Activated T-cell treated with anti-CD3 and anti-CD28 coated beads, Interleukin-2, amount 50 U/mL, for 72 hours (primary cell): Measurements from ENCODE around the gene MAP1LC3A. TPM values are rescaled to one million over a fixed set of nuclear protein-coding genes. Genes with fewer than 3 reads are reported as not detected.
A peak's percentile ranks its signal among the peaks of the same experiment; 100 is the strongest.

Source experiments
- ATAC-seq, 2 donors: fragments of 150-1000 bp; cut with Tn5 transposase; replicated peaks in 1 of 2; 2 replicates each; pipeline ENCODE4 v1.10.0; 2021; ENCODE audit warnings: moderate library complexity in 2 of 2, mild to moderate bottlenecking in 1 of 2
- DNase-seq, 2 donors: peaks; one replicate each; pipeline ENCODE4 v3.0.0; 2021 to 2022; ENCODE audit warnings: mixed read lengths in 1 of 2
- H3K27ac Mint-ChIP-seq: one replicate; pipeline ENCODE4 v1.8.0; 2022; ENCODE audit warnings: mild to moderate bottlenecking, moderate library complexity, mixed read lengths
- H3K27me3 Mint-ChIP-seq: one replicate; pipeline ENCODE4 v1.8.0; 2022; ENCODE audit warnings: low read depth, mixed read lengths
- H3K36me3 Mint-ChIP-seq, 2 donors: one replicate each; pipeline ENCODE4 v1.8.0; 2022; ENCODE audit warnings: mixed read lengths in 2 of 2, mild to moderate bottlenecking in 1 of 2; ENCODE audit not compliant: insufficient read depth in 2 of 2
- H3K4me1 Mint-ChIP-seq: one replicate; pipeline ENCODE4 v1.8.0; 2022; ENCODE audit warnings: low read depth, mixed read lengths
- H3K4me3 Mint-ChIP-seq, 2 donors: one replicate each; pipeline ENCODE4 v1.8.0; 2022; ENCODE audit warnings: mild to moderate bottlenecking in 2 of 2, mixed read lengths in 2 of 2, moderate library complexity in 2 of 2
- H3K9me3 Mint-ChIP-seq, 2 donors: one replicate each; pipeline ENCODE4 v1.8.0; 2022; ENCODE audit warnings: mixed read lengths in 2 of 2
- total RNA-seq, 2 donors: library from RNA; stranded (reverse); gene quantifications; one replicate each; pipeline ENCODE4 v1.2.3, GENCODE V29; 2022

Gene MAP1LC3A
- total RNA-seq, 2 donors from 2014 or later = 3.7 to 5.2 TPM

- DNase-seq (no peak), ATAC-seq (no peak)
- Mint-ChIP-seq H3K27me3 (no peaks in the 10 kb centered on the region), H3K9me3 (no peaks in the 10 kb centered on the region), H3K4me1 (peaks cover 27% of the 10 kb centered on the region), H3K27ac (no peak overlapping the region), H3K36me3 (peaks cover 0 to 6% of the 10 kb centered on the region in 2 donors), H3K4me3 (no peak overlapping the region)
Observed at GRCh38 chr20:34577061-34577460, 18.5 kb downstream of the MAP1LC3A start.

GRCh38 chr20:34578025-34578424 is 19.5 kb downstream of the MAP1LC3A start:
- H3K4me1 Mint-ChIP-seq = peaks cover 37% of the 10 kb centered on the region
- H3K36me3 Mint-ChIP-seq = peaks cover 0 to 6% of the 10 kb centered on the region in 2 donors
- ATAC-seq (no peak), DNase-seq (no peak)
- no peaks in the 10 kb centered on the region for H3K9me3 Mint-ChIP-seq
- H3K27ac Mint-ChIP-seq = no peak overlapping the region
- no peak overlapping the region for H3K4me3 Mint-ChIP-seq
- H3K27me3 Mint-ChIP-seq = no peaks in the 10 kb centered on the region

GRCh38 chr20:34578521-34578920 is 20.0 kb downstream of the MAP1LC3A start:
- Mint-ChIP-seq H3K4me3 (no peak overlapping the region), H3K4me1 (peaks cover 40% of the 10 kb centered on the region), H3K9me3 (no peaks in the 10 kb centered on the region), H3K27ac (no peak overlapping the region), H3K27me3 (no peaks in the 10 kb centered on the region), H3K36me3 (peaks cover 0 to 6% of the 10 kb centered on the region in 2 donors)
- no peak for DNase-seq
- no peak for ATAC-seq

- Mint-ChIP-seq H3K27me3 (no peaks in the 10 kb centered on the region), H3K4me3 (peak overlapping the region in 1 of 2 donors; percentile 42), H3K4me1 (peaks cover 40% of the 10 kb centered on the region), H3K9me3 (no peaks in the 10 kb centered on the region), H3K36me3 (peaks cover 0 to 6% of the 10 kb centered on the region in 2 donors), H3K27ac (peak overlapping the region; percentile 90)
- DNase-seq (no peak), ATAC-seq (no peak)
Observed at GRCh38 chr20:34579191-34579978, 20.9 kb downstream of the MAP1LC3A start.

GRCh38 chr20:34579979-34580940 is 21.7 kb downstream of the MAP1LC3A start:
- peaks cover 0 to 6% of the 10 kb centered on the region in 2 donors for H3K36me3 Mint-ChIP-seq
- ATAC-seq (peak; percentile 49 to 56), DNase-seq (peak; percentile 34 to 37)
- H3K27ac Mint-ChIP-seq = peak overlapping the region; percentile 90
- peaks cover 40% of the 10 kb centered on the region for H3K4me1 Mint-ChIP-seq
- no peaks in the 10 kb centered on the region for H3K9me3 Mint-ChIP-seq
- no peaks in the 10 kb centered on the region for H3K27me3 Mint-ChIP-seq
- peak overlapping the region; percentile 42 to 49 for H3K4me3 Mint-ChIP-seq

- DNase-seq = peak; percentile 66 to 71
- Mint-ChIP-seq H3K27me3 (no peaks in the 10 kb centered on the region), H3K4me1 (peaks cover 40% of the 10 kb centered on the region), H3K9me3 (no peaks in the 10 kb centered on the region), H3K4me3 (peak overlapping the region; percentile 67 to 74), H3K36me3 (peaks cover 0 to 4% of the 10 kb centered on the region in 2 donors), H3K27ac (peak overlapping the region; percentile 88)
- peak; percentile 91 to 93 for ATAC-seq
Observed at GRCh38 chr20:34581341-34582184, 23.0 kb downstream of the MAP1LC3A start.

GRCh38 chr20:34582221-34582620 is 23.7 kb downstream of the MAP1LC3A start:
- ATAC-seq = no peak
- no peaks in the 10 kb centered on the region for H3K27me3 Mint-ChIP-seq
- H3K9me3 Mint-ChIP-seq = no peaks in the 10 kb centered on the region
- peaks cover 0 to 4% of the 10 kb centered on the region in 2 donors for H3K36me3 Mint-ChIP-seq
- peaks cover 40% of the 10 kb centered on the region for H3K4me1 Mint-ChIP-seq
- H3K4me3 Mint-ChIP-seq = peak overlapping the region in 1 of 2 donors; percentile 67
- no peak for DNase-seq
- peak overlapping the region; percentile 88 for H3K27ac Mint-ChIP-seq

GRCh38 chr20:34582911-34583310 is 24.4 kb downstream of the MAP1LC3A start:
- no peaks in the 10 kb centered on the region for H3K9me3 Mint-ChIP-seq
- DNase-seq = no peak
- no peak overlapping the region for H3K27ac Mint-ChIP-seq
- H3K27me3 Mint-ChIP-seq = no peaks in the 10 kb centered on the region
- peaks cover 40% of the 10 kb centered on the region for H3K4me1 Mint-ChIP-seq
- ATAC-seq = no peak
- no peak overlapping the region for H3K4me3 Mint-ChIP-seq
- peaks cover 0 to 4% of the 10 kb centered on the region in 2 donors for H3K36me3 Mint-ChIP-seq

GRCh38 chr20:34583544-34583943 is 25.0 kb downstream of the MAP1LC3A start:
- Mint-ChIP-seq H3K9me3 (no peaks in the 10 kb centered on the region), H3K27ac (no peak overlapping the region), H3K36me3 (peaks cover 0 to 4% of the 10 kb centered on the region in 2 donors), H3K4me3 (no peak overlapping the region), H3K4me1 (peaks cover 40% of the 10 kb centered on the region), H3K27me3 (no peaks in the 10 kb centered on the region)
- ATAC-seq (no peak), DNase-seq (no peak)

- Mint-ChIP-seq H3K9me3 (no peaks in the 10 kb centered on the region), H3K4me3 (no peak overlapping the region), H3K4me1 (peaks cover 33% of the 10 kb centered on the region), H3K36me3 (peaks cover 0 to 4% of the 10 kb centered on the region in 2 donors), H3K27me3 (no peaks in the 10 kb centered on the region), H3K27ac (peak overlapping the region; percentile 21)
- DNase-seq = no peak
- ATAC-seq = no peak
Observed at GRCh38 chr20:34585019-34585418, 26.5 kb downstream of the MAP1LC3A start.

GRCh38 chr20:34586488-34587163 is 28.1 kb downstream of the MAP1LC3A start:
- Mint-ChIP-seq H3K4me1 (peaks cover 17% of the 10 kb centered on the region), H3K4me3 (no peak overlapping the region), H3K27ac (no peak overlapping the region), H3K36me3 (no peaks in the 10 kb centered on the region), H3K27me3 (no peaks in the 10 kb centered on the region), H3K9me3 (no peaks in the 10 kb centered on the region)
- DNase-seq (no peak), ATAC-seq (no peak)
